ENCODE measurements around the gene GAS7. TPM values are rescaled to one million over a fixed set of nuclear protein-coding genes. Genes with fewer than 3 reads are reported as not detected.
A peak's percentile ranks its signal among the peaks of the same experiment; 100 is the strongest.

The GAS7 gene
- total RNA-seq, 1 donor from 2014 or later, result 8.5 TPM

DNA sequence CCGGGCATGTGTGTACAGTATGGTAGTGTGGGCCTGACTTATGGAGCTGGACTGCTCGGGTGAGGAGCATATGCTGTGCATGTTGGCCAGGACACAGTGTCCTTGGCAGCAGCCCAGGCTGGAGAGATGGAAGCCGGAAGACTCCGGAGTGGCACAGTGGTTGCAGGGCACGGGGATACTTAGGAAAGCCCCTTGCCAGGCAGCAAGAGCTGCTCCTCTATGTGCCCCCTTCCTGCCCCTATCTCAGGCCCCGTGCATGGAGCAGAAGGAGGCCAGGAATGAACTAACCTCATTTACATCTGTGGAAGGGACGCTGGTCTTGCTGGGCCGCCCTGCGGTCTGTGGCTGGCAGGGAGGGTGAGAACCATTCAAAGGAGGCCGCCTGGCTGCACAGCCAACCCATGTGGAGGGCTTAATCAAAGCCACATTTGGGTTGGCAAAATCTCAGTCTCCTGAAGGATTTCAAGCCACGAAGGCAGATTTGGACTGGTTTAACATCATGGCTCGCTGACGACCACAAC lies 261.1 kb downstream of the GAS7 start:
- Histone ChIP-seq H3K27me3 (ENCODE audit: insufficient read depth, low read length) (no peaks in the 10 kb centered on the region), H3K4me2 (ENCODE audit: low read length) (no peak overlapping the region), H3K4me3 (ENCODE audit: insufficient read depth, low read depth, low read length) (no peak overlapping the region), H2AFZ (ENCODE audit: low read depth, low read length) (no peak overlapping the region), H3K4me1 (ENCODE audit: insufficient read depth, low read length) (no peaks in the 10 kb centered on the region), H3K9me3 (ENCODE audit: insufficient read depth, low read depth, low read length) (no peaks in the 10 kb centered on the region), H3K9ac (ENCODE audit: low read length) (no peak overlapping the region), H3K36me3 (ENCODE audit: insufficient read depth, low read length) (no peaks in the 10 kb centered on the region), H4K20me1 (ENCODE audit: insufficient read depth, low read length) (no peaks in the 10 kb centered on the region), H3K27ac (ENCODE audit: low read depth, low read length) (no peak overlapping the region), H3K79me2 (ENCODE audit: insufficient read depth, low read length) (no peaks in the 10 kb centered on the region)
- no peak overlapping the region for H3K27ac Mint-ChIP-seq (ENCODE audit: unreplicated experiment)
- H3K36me3 Mint-ChIP-seq (ENCODE audit: low read depth, unreplicated experiment), result peaks cover 2% of the 10 kb centered on the region
- no peak for FAIRE-seq
- peaks cover 6% of the 10 kb centered on the region for H3K27me3 Mint-ChIP-seq (ENCODE audit: low read depth, unreplicated experiment)
- H3K9me3 Mint-ChIP-seq (ENCODE audit: unreplicated experiment), result peaks cover 4% of the 10 kb centered on the region
- H3K4me1 Mint-ChIP-seq (ENCODE audit: low read depth, unreplicated experiment), result peaks cover 2% of the 10 kb centered on the region
- TF ChIP-seq, protein P1, sequence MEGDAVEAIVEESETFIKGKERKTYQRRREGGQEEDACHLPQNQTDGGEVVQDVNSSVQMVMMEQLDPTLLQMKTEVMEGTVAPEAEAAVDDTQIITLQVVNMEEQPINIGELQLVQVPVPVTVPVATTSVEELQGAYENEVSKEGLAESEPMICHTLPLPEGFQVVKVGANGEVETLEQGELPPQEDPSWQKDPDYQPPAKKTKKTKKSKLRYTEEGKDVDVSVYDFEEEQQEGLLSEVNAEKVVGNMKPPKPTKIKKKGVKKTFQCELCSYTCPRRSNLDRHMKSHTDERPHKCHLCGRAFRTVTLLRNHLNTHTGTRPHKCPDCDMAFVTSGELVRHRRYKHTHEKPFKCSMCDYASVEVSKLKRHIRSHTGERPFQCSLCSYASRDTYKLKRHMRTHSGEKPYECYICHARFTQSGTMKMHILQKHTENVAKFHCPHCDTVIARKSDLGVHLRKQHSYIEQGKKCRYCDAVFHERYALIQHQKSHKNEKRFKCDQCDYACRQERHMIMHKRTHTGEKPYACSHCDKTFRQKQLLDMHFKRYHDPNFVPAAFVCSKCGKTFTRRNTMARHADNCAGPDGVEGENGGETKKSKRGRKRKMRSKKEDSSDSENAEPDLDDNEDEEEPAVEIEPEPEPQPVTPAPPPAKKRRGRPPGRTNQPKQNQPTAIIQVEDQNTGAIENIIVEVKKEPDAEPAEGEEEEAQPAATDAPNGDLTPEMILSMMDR (IDR thresholded peaks at IDR 0.05; ENCODE audit: insufficient read depth, low read depth, low read length), result no peak
- no peak for TF ChIP-seq EZH2 (IDR thresholded peaks at IDR 0.05; ENCODE audit: insufficient read depth, low read length)
- peak; percentile 27 for DNase-seq (ENCODE audit: low read depth)
- no peak overlapping the region for H3K4me3 Mint-ChIP-seq (ENCODE audit: unreplicated experiment)

DNA sequence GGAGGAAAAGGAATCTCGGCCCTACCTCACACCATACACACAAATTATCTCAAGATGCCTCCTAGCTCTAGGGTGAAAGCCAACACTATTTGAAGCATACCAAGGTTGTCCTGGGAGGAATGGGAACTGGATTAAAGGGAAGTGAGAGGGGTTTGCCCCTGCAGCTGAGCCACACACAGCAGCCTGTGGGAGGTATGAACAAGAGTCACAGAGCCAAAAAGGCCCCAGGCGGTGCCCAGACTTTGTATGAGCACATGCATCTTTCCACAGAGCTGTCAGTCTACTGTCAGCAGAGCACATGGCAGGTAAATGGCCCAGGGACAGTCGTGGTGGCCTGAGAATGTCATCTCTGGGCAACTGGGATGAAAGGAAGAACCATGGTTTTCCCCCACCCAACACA lies 262.3 kb downstream of the GAS7 start:
- no peaks in the 10 kb centered on the region for H3K79me2 ChIP-seq (ENCODE audit: insufficient read depth, low read length)
- H3K9me3 Mint-ChIP-seq (ENCODE audit: unreplicated experiment), result peaks cover 4% of the 10 kb centered on the region
- no peak overlapping the region for H3K4me2 ChIP-seq (ENCODE audit: low read length)
- H3K4me1 Mint-ChIP-seq (ENCODE audit: low read depth, unreplicated experiment), result peaks cover 3% of the 10 kb centered on the region
- H3K27ac Mint-ChIP-seq (ENCODE audit: unreplicated experiment), result no peak overlapping the region
- peaks cover 3% of the 10 kb centered on the region for H3K27me3 Mint-ChIP-seq (ENCODE audit: low read depth, unreplicated experiment)
- no peaks in the 10 kb centered on the region for H3K9me3 ChIP-seq (ENCODE audit: insufficient read depth, low read depth, low read length)
- no peak overlapping the region for H3K27ac ChIP-seq (ENCODE audit: low read depth, low read length)
- peaks cover 2% of the 10 kb centered on the region for H3K36me3 Mint-ChIP-seq (ENCODE audit: low read depth, unreplicated experiment)
- H3K36me3 ChIP-seq (ENCODE audit: insufficient read depth, low read length), result no peaks in the 10 kb centered on the region
- FAIRE-seq, result no peak
- H2AFZ ChIP-seq (ENCODE audit: low read depth, low read length), result no peak overlapping the region
- no peak for DNase-seq (ENCODE audit: low read depth)
- no peak overlapping the region for H3K9ac ChIP-seq (ENCODE audit: low read length)
- TF ChIP-seq EZH2 (IDR thresholded peaks at IDR 0.05; ENCODE audit: insufficient read depth, low read length), result no peak
- TF ChIP-seq, protein P1 (IDR thresholded peaks at IDR 0.05; ENCODE audit: insufficient read depth, low read depth, low read length), result no peak
- no peaks in the 10 kb centered on the region for H4K20me1 ChIP-seq (ENCODE audit: insufficient read depth, low read length)
- no peaks in the 10 kb centered on the region for H3K4me1 ChIP-seq (ENCODE audit: insufficient read depth, low read length)
- peaks cover 4% of the 10 kb centered on the region for H3K27me3 ChIP-seq (ENCODE audit: insufficient read depth, low read length)
- H3K4me3 ChIP-seq (ENCODE audit: insufficient read depth, low read depth, low read length), result no peak overlapping the region
- H3K4me3 Mint-ChIP-seq (ENCODE audit: unreplicated experiment), result no peak overlapping the region

DNA sequence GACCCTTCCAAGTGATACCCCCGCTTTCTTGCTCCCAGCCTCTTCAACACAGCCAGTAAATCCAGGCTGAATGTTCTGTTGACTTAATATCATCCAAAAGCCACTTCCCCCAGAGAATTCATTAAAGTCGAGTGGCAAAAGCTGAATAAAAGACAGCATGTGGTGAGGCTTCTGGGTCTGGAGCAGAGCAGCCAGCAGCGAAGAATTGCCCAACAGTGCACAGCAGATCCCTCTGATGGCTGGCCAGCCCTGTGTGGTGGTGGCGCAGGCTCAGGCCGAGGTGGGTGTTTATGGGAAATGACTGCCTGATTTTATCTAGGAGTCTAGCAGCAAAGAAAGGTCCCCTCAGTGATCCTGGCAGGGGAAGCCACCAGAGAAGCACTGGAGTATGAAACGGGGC lies 263.0 kb downstream of the GAS7 start:
- no peak for FAIRE-seq
- H3K9me3 ChIP-seq (ENCODE audit: insufficient read depth, low read depth, low read length), result no peaks in the 10 kb centered on the region
- no peak overlapping the region for H3K4me3 Mint-ChIP-seq (ENCODE audit: unreplicated experiment)
- no peak overlapping the region for H2AFZ ChIP-seq (ENCODE audit: low read depth, low read length)
- no peak overlapping the region for H3K4me3 ChIP-seq (ENCODE audit: insufficient read depth, low read depth, low read length)
- H3K4me1 ChIP-seq (ENCODE audit: insufficient read depth, low read length), result no peaks in the 10 kb centered on the region
- H3K27me3 Mint-ChIP-seq (ENCODE audit: low read depth, unreplicated experiment), result peaks cover 2% of the 10 kb centered on the region
- peaks cover 8% of the 10 kb centered on the region for H3K27me3 ChIP-seq (ENCODE audit: insufficient read depth, low read length)
- H3K27ac ChIP-seq (ENCODE audit: low read depth, low read length), result no peak overlapping the region
- H3K27ac Mint-ChIP-seq (ENCODE audit: unreplicated experiment), result no peak overlapping the region
- DNase-seq (ENCODE audit: low read depth), result no peak
- peaks cover 3% of the 10 kb centered on the region for H3K4me1 Mint-ChIP-seq (ENCODE audit: low read depth, unreplicated experiment)
- no peak for TF ChIP-seq EZH2 (IDR thresholded peaks at IDR 0.05; ENCODE audit: insufficient read depth, low read length)
- TF ChIP-seq, protein P1 (IDR thresholded peaks at IDR 0.05; ENCODE audit: insufficient read depth, low read depth, low read length), result no peak
- H3K9ac ChIP-seq (ENCODE audit: low read length), result no peak overlapping the region
- no peaks in the 10 kb centered on the region for H3K79me2 ChIP-seq (ENCODE audit: insufficient read depth, low read length)
- no peaks in the 10 kb centered on the region for H4K20me1 ChIP-seq (ENCODE audit: insufficient read depth, low read length)
- H3K9me3 Mint-ChIP-seq (ENCODE audit: unreplicated experiment), result peaks cover 4% of the 10 kb centered on the region
- H3K4me2 ChIP-seq (ENCODE audit: low read length), result no peak overlapping the region
- H3K36me3 ChIP-seq (ENCODE audit: insufficient read depth, low read length), result no peaks in the 10 kb centered on the region
- peaks cover 2% of the 10 kb centered on the region for H3K36me3 Mint-ChIP-seq (ENCODE audit: low read depth, unreplicated experiment)
